ENCODE data around the gene CAMK2B.

The CAMK2B gene

DNA sequence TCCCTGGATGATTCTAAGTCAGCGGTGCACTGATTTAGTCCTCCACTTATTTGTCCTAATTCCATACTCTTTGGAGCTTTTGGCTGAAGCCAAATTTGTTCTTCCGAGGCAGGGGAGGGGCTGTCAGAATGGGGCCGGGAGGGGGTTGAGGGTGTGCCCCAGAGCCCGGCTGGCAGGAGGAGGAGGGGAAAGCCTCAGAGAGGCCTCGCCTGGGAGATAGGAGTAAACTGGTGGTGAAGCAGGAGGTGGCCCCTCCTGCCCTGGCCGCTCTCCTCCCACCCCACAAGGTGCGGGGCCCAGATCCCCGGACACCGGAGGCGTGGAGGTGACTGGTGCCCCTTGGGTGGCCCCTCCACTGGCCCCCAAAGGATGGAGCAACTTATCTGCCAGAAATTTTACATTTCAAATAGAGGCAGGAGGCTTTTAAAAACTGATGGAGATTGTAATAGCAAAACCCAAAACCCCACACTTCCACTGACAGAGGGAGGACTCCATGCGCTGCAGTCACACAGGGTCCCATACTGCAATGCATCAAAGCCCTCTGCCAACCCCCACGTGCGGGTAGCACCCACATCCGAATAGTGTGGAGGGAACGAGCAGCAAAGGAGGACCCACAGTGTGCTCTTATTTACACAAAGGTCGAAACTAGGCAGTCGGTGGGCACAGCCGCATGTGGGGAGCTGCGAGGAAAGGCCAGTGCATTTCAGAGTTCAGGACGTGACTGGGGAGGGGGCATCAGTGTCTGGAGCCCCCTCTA, 61.9 kb downstream of the CAMK2B start:
- no peak for FAIRE-seq
- TF ChIP-seq POLR2A (IDR thresholded peaks at IDR 0.05; ENCODE audit: low read depth, low read length) (no peak), POLR2AphosphoS5 (IDR thresholded peaks at IDR 0.05; ENCODE audit: low read depth, low read length) (no peak), TAF1 (IDR thresholded peaks at IDR 0.05; ENCODE audit: low read depth, low read length) (no peak), POU2F2 (IDR thresholded peaks at IDR 0.05; ENCODE audit: low read depth, low read length) (no peak), SPI1 (IDR thresholded peaks at IDR 0.05; ENCODE audit: low read depth, low read length) (no peak)
- DNase-seq (ENCODE audit: insufficient read length, low spot score): no peak

DNA sequence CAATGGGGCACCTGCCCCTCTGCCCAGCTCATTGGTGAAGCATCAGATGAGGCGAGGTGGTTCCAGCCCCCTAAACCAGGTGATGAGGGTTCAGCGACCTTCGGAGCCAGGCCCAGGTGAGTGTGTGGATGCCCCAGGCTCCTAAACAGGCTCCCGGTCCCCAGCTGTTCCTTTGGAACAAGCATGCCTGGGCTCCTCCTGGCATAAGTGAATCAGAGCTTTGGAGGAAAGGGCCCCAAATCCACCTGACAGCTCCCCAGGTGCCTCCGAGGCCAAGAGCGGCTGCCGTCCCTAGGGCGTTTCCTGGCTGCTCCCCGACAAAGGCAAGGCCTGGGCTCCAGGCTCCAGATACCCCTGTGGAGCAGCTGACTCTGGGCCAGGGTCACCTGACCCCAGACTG, 63.4 kb downstream of the CAMK2B start:
- no peak for DNase-seq (ENCODE audit: insufficient read length, low spot score)
- TF ChIP-seq SPI1 (IDR thresholded peaks at IDR 0.05; ENCODE audit: low read depth, low read length) (no peak), PAX5 (IDR thresholded peaks at IDR 0.05; ENCODE audit: insufficient read depth, low read length, severe bottlenecking) (no peak), POU2F2 (IDR thresholded peaks at IDR 0.05; ENCODE audit: low read depth, low read length) (no peak), POLR2A (IDR thresholded peaks at IDR 0.05; ENCODE audit: low read depth, low read length) (no peak), POLR2AphosphoS5 (IDR thresholded peaks at IDR 0.05; ENCODE audit: low read depth, low read length) (no peak), TAF1 (IDR thresholded peaks at IDR 0.05; ENCODE audit: low read depth, low read length) (no peak)
- FAIRE-seq: no peak

- DNase-seq (ENCODE audit: insufficient read length, low spot score) (peak; percentile 49), FAIRE-seq (peak; percentile 45)
- no peak for TF ChIP-seq POLR2A (IDR thresholded peaks at IDR 0.05; ENCODE audit: low read depth, low read length)
- TF ChIP-seq SPI1 (IDR thresholded peaks at IDR 0.05; ENCODE audit: low read depth, low read length): no peak
- TF ChIP-seq PAX5 (IDR thresholded peaks at IDR 0.05; ENCODE audit: insufficient read depth, low read length, severe bottlenecking): no peak
- TF ChIP-seq TAF1 (IDR thresholded peaks at IDR 0.05; ENCODE audit: low read depth, low read length): no peak
- no peak for TF ChIP-seq POU2F2 (IDR thresholded peaks at IDR 0.05; ENCODE audit: low read depth, low read length)
- TF ChIP-seq POLR2AphosphoS5 (IDR thresholded peaks at IDR 0.05; ENCODE audit: low read depth, low read length): no peak
These were observed 64.2 kb downstream of the CAMK2B start for GRCh38 chr7:44261240-44261639.

- FAIRE-seq: peak; percentile 88
- TF ChIP-seq SPI1 (IDR thresholded peaks at IDR 0.05; ENCODE audit: low read depth, low read length) (no peak), POU2F2 (IDR thresholded peaks at IDR 0.05; ENCODE audit: low read depth, low read length) (no peak), PAX5 (IDR thresholded peaks at IDR 0.05; ENCODE audit: insufficient read depth, low read length, severe bottlenecking) (no peak), TAF1 (IDR thresholded peaks at IDR 0.05; ENCODE audit: low read depth, low read length) (no peak), POLR2A (IDR thresholded peaks at IDR 0.05; ENCODE audit: low read depth, low read length) (no peak), POLR2AphosphoS5 (IDR thresholded peaks at IDR 0.05; ENCODE audit: low read depth, low read length) (no peak)
- no peak for DNase-seq (ENCODE audit: insufficient read length, low spot score)
These were observed 65.6 kb downstream of the CAMK2B start for GRCh38 chr7:44259547-44260457.

DNA sequence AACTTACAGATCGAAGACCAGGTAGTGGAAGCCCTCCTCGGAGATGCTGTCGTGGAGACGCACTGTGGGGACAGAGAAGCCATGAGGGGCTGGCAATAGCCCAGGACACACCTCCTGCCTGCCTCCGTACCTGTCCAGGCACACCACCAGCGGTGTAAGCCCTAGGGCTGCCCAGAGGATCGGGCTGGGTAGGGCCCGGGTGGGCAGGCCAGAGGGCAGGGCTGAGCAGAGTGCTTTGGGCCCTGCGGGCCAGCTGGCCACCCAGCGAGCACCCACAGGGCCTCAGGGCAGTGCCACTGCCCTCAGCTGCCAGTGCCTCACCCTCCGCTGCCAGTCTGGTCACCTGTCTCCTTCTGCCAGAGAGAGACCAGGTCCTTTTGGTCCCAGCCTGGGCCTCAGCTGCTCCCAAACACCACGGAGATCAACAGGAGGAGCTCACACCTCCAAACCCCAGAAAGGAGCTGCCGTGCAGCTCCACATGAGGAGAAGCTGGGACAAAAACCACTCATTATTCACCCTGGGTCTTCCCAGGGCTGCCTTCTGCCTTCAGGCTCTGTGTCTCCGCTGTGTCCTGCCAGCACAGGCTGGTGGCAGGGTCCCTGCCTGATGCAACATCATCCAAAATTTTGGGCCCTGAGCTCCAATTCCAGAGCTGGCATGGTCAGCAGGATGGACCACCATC, 66.4 kb downstream of the CAMK2B start:
- TF ChIP-seq POLR2A (IDR thresholded peaks at IDR 0.05; ENCODE audit: low read depth, low read length) (no peak), POU2F2 (IDR thresholded peaks at IDR 0.05; ENCODE audit: low read depth, low read length) (no peak), TAF1 (IDR thresholded peaks at IDR 0.05; ENCODE audit: low read depth, low read length) (no peak), SPI1 (IDR thresholded peaks at IDR 0.05; ENCODE audit: low read depth, low read length) (no peak), PAX5 (IDR thresholded peaks at IDR 0.05; ENCODE audit: insufficient read depth, low read length, severe bottlenecking) (no peak), POLR2AphosphoS5 (IDR thresholded peaks at IDR 0.05; ENCODE audit: low read depth, low read length) (no peak)
- DNase-seq (ENCODE audit: insufficient read length, low spot score): no peak
- FAIRE-seq: peak; percentile 33

DNA sequence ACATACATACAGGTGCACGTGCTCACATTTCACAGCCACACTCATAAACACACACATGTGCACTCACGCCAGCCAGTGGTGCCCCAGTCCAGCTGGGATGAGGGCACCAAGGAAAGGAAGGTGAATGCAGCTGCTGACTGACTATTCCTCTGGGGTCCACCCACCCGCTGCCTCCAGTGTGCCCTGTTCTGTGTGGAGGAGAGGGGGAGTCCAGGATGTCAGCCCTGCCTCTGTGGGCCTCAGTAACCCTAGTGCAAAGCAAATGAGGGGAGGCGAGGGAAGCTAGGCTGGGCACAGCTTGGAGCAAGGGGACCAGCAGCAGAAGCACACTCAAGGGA, 67.0 kb downstream of the CAMK2B start:
- FAIRE-seq (no peak), DNase-seq (ENCODE audit: insufficient read length, low spot score) (no peak)
- TF ChIP-seq POU2F2 (IDR thresholded peaks at IDR 0.05; ENCODE audit: low read depth, low read length) (no peak), SPI1 (IDR thresholded peaks at IDR 0.05; ENCODE audit: low read depth, low read length) (no peak), TAF1 (IDR thresholded peaks at IDR 0.05; ENCODE audit: low read depth, low read length) (no peak), PAX5 (IDR thresholded peaks at IDR 0.05; ENCODE audit: insufficient read depth, low read length, severe bottlenecking) (no peak), POLR2A (IDR thresholded peaks at IDR 0.05; ENCODE audit: low read depth, low read length) (no peak), POLR2AphosphoS5 (IDR thresholded peaks at IDR 0.05; ENCODE audit: low read depth, low read length) (no peak)

- FAIRE-seq (peak; percentile 100), DNase-seq (ENCODE audit: insufficient read length, low spot score) (peak; percentile 84)
- TF ChIP-seq POLR2AphosphoS5 (IDR thresholded peaks at IDR 0.05; ENCODE audit: low read depth, low read length): no peak
- TF ChIP-seq SPI1 (IDR thresholded peaks at IDR 0.05; ENCODE audit: low read depth, low read length): peak; percentile 76
- TF ChIP-seq PAX5 (IDR thresholded peaks at IDR 0.05; ENCODE audit: insufficient read depth, low read length, severe bottlenecking): no peak
- peak; percentile 97 for TF ChIP-seq POU2F2 (IDR thresholded peaks at IDR 0.05; ENCODE audit: low read depth, low read length)
- TF ChIP-seq POLR2A (IDR thresholded peaks at IDR 0.05; ENCODE audit: low read depth, low read length): no peak
- no peak for TF ChIP-seq TAF1 (IDR thresholded peaks at IDR 0.05; ENCODE audit: low read depth, low read length)
These were observed 67.6 kb downstream of the CAMK2B start for GRCh38 chr7:44257618-44258422.

GRCh38 chr7:44257213-44257612, 68.2 kb downstream of the CAMK2B start:
- no peak for FAIRE-seq
- no peak for DNase-seq (ENCODE audit: insufficient read length, low spot score)
- TF ChIP-seq POU2F2 (IDR thresholded peaks at IDR 0.05; ENCODE audit: low read depth, low read length) (no peak), PAX5 (IDR thresholded peaks at IDR 0.05; ENCODE audit: insufficient read depth, low read length, severe bottlenecking) (no peak), SPI1 (IDR thresholded peaks at IDR 0.05; ENCODE audit: low read depth, low read length) (no peak), TAF1 (IDR thresholded peaks at IDR 0.05; ENCODE audit: low read depth, low read length) (no peak)
